NCI-H2196 (cell line): Measurements from ENCODE around the gene IFNA1.
"Not testable (repeated sequence)": the region's sequence is repeated elsewhere in the genome, so short reads cannot be mapped to it uniquely, and the experiment has no call there.

Source experiments
- DNase-seq: peaks from one replicate; lab custom pipeline; 2025; ENCODE audit not compliant: unreplicated experiment; lab: John Stamatoyannopoulos, UW

The IFNA1 gene

GRCh38 chr9:21443849-21444625, 3.8 kb downstream of the IFNA1 start:
- no peak for DNase-seq

- DNase-seq, result not testable (repeated sequence)
Measured at GRCh38 chr9:21449312-21449711, 9.1 kb downstream of the IFNA1 start.

GRCh38 chr9:21450733-21451394, 10.6 kb downstream of the IFNA1 start:
- no peak for DNase-seq

- no peak for DNase-seq
Measured at GRCh38 chr9:21452681-21453080, 12.4 kb downstream of the IFNA1 start.

- DNase-seq, result no peak
Measured at GRCh38 chr9:21454149-21454548, 13.9 kb downstream of the IFNA1 start.

- no peak for DNase-seq
Measured at GRCh38 chr9:21455320-21455719, 15.1 kb downstream of the IFNA1 start.

GRCh38 chr9:21461377-21461776, 21.1 kb downstream of the IFNA1 start:
- no peak for DNase-seq

- no peak for DNase-seq
Measured at GRCh38 chr9:21465138-21465537, 24.9 kb downstream of the IFNA1 start.

GRCh38 chr9:21465859-21466518, 25.8 kb downstream of the IFNA1 start:
- peak; percentile 26 for DNase-seq

GRCh38 chr9:21470126-21470525, 29.9 kb downstream of the IFNA1 start:
- no peak for DNase-seq

- no peak for DNase-seq
Measured at GRCh38 chr9:21473236-21473635, 33.0 kb downstream of the IFNA1 start.

- no peak for DNase-seq
Measured at GRCh38 chr9:21477466-21477865, 37.2 kb downstream of the IFNA1 start.

- DNase-seq, result no peak
Measured at GRCh38 chr9:21479152-21479702, 39.0 kb downstream of the IFNA1 start.

GRCh38 chr9:21481470-21482056, 41.3 kb downstream of the IFNA1 start:
- no peak for DNase-seq

- DNase-seq, result no peak
Measured at GRCh38 chr9:21482213-21482612, 42.0 kb downstream of the IFNA1 start, which contains the start of gene IFNE. Gene IFNE, minus strand, starts transcription at chr9:21482313. Its CDS starts 619 bp downstream, at chr9:21481694.
